H1 (cell line): ENCODE results near the gene SLC36A4. TPM values are rescaled to one million over a fixed set of nuclear protein-coding genes. Genes with fewer than 3 reads are reported as not detected.

Experiments
- CTCF ChIA-PET: fragments of 300-600 bp; sonication (Branson Sonifier 250); formaldehyde crosslinking; loops from one replicate; lab custom pipeline; 2021; ENCODE audit not compliant: partially characterized antibody; lab: Charles Lee
- POLR2A ChIA-PET: fragments of 300-600 bp; sonication (Branson Sonifier 250); formaldehyde crosslinking; loops from one replicate; lab custom pipeline; 2021; ENCODE audit warnings: inconsistent platforms; ENCODE audit not compliant: partially characterized antibody; lab: Charles Lee
- DNase-seq, 2 experiments: peaks; one replicate each; pipeline versions ENCODE4 v3.0.0 to v3.0.0-alpha.2; 2010 to 2022; ENCODE audit warnings: low spot score in 2 of 2, low read depth in 1 of 2, mixed read lengths in 1 of 2
- FAIRE-seq: peaks from 2 replicates; lab custom pipeline; 2011; peaks lifted over from hg19 to GRCh38; lab: Jason Lieb, UNC
- H2AFZ ChIP-seq: 2 replicates; pipeline ENCODE4 v1.8.1; 2012; ENCODE audit warnings: low read length, inconsistent platforms
- H2AK5ac ChIP-seq: 2 replicates; pipeline ENCODE4 v1.6.1; 2013; ENCODE audit warnings: low read depth, low read length
- H2BK120ac ChIP-seq: replicated peaks from 2 replicates; pipeline ENCODE3; 2013; ENCODE audit warnings: low read depth, low read length, inconsistent platforms
- H2BK12ac ChIP-seq: 2 replicates; pipeline ENCODE4 v1.6.1; 2013; ENCODE audit warnings: low read depth, low read length
- H2BK15ac ChIP-seq: 2 replicates; pipeline ENCODE4 v1.6.1; 2013; ENCODE audit warnings: low read length
- H2BK20ac ChIP-seq: 2 replicates; pipeline ENCODE4 v1.6.1; 2013; ENCODE audit warnings: low read length
- H2BK5ac ChIP-seq: 2 replicates; pipeline ENCODE4 v1.6.1; 2013; ENCODE audit warnings: low read depth, low read length
- H3K14ac ChIP-seq: 2 replicates; pipeline ENCODE4 v1.6.1; 2013; ENCODE audit warnings: inconsistent platforms; ENCODE audit not compliant: insufficient read length
- H3K18ac ChIP-seq: 2 replicates; pipeline ENCODE4 v1.6.1; 2013; ENCODE audit warnings: low read length; ENCODE audit errors: extremely low read depth
- H3K23ac ChIP-seq: 2 replicates; pipeline ENCODE4 v1.6.1; 2013; ENCODE audit warnings: inconsistent platforms; ENCODE audit not compliant: insufficient read length
- H3K23me2 ChIP-seq: 2 replicates; pipeline ENCODE4 v1.6.1; 2013; ENCODE audit warnings: low read depth, low read length
- H3K27ac ChIP-seq: 2 replicates; pipeline ENCODE4 v1.6.1; 2011; ENCODE audit warnings: low read depth, low read length, inconsistent platforms
- H3K27me3 ChIP-seq, 4 experiments: replicated peaks in 1 of 4; 1 replicate in 1 of 4; 2 replicates in 3 of 4; pipeline versions ENCODE4 v1.6.1 to v1.8.1; 2011 to 2013; ENCODE audit warnings: low read length in 3 of 4, mild to moderate bottlenecking in 3 of 4, inconsistent platforms in 2 of 4, mixed read lengths in 2 of 4, moderate library complexity in 1 of 4; ENCODE audit not compliant: control insufficient read depth in 3 of 4, insufficient read depth in 3 of 4; ENCODE audit errors: extremely low read depth in 1 of 4
- H3K36me3 ChIP-seq, 4 experiments: 2 replicates each; pipeline versions ENCODE4 v1.6.1 to v1.8.1; 2011 to 2013; ENCODE audit warnings: mild to moderate bottlenecking in 4 of 4, low read length in 3 of 4, moderate library complexity in 2 of 4, control low read depth in 1 of 4, inconsistent platforms in 1 of 4; ENCODE audit not compliant: insufficient read depth in 4 of 4, control insufficient read depth in 2 of 4
- H3K4ac ChIP-seq: replicated peaks from 2 replicates; pipeline ENCODE3; 2013; ENCODE audit warnings: low read length, low read depth, mixed read lengths, inconsistent platforms; ENCODE audit not compliant: insufficient read length
- H3K4me1 ChIP-seq, 4 experiments: replicated peaks in 1 of 4; 1 replicate in 1 of 4; 2 replicates in 3 of 4; pipeline versions ENCODE4 v1.6.1 to v1.8.1; 2011 to 2013; ENCODE audit warnings: low read length in 3 of 4, inconsistent platforms in 2 of 4, mixed read lengths in 1 of 4; ENCODE audit not compliant: insufficient read depth in 4 of 4, control insufficient read depth in 3 of 4
- H3K4me2 ChIP-seq, 2 experiments: 2 replicates each; pipeline versions ENCODE4 v1.6.1 to v1.8.1; 2011 to 2013; ENCODE audit warnings: low read depth in 2 of 2, low read length in 2 of 2, control low read depth in 1 of 2, inconsistent platforms in 1 of 2, mild to moderate bottlenecking in 1 of 2; ENCODE audit not compliant: insufficient read depth in 1 of 2
- H3K4me3 ChIP-seq, 4 experiments: fragments of 200-600, 300-600 bp in 1 of 4; sonication (generic), shearing (Covaris generic), sonication (Bioruptor Twin) in 1 of 4; 2 replicates each; pipeline versions ENCODE4 v1.5.1 to v1.8.1; 2011 to 2016; ENCODE audit warnings: low read length in 4 of 4, low read depth in 3 of 4, control low read depth in 2 of 4, inconsistent platforms in 2 of 4, mild to moderate bottlenecking in 2 of 4, mixed read lengths in 1 of 4, moderate library complexity in 1 of 4; ENCODE audit not compliant: insufficient read depth in 2 of 4; ENCODE audit errors: extremely low read depth in 1 of 4
- H3K56ac ChIP-seq: replicated peaks from 2 replicates; pipeline ENCODE3; 2013; ENCODE audit warnings: low read depth, mild to moderate bottlenecking, mixed read lengths, low read length, inconsistent platforms; ENCODE audit not compliant: insufficient read length
- H3K79me1 ChIP-seq: 2 replicates; pipeline ENCODE4 v1.6.1; 2013; ENCODE audit warnings: low read depth, low read length, control low read depth
- H3K79me2 ChIP-seq, 2 experiments: 2 replicates each; pipeline versions ENCODE4 v1.6.1 to v1.8.1; 2012 to 2013; ENCODE audit warnings: low read length in 2 of 2, mild to moderate bottlenecking in 2 of 2, inconsistent platforms in 1 of 2; ENCODE audit not compliant: insufficient read depth in 2 of 2, control insufficient read depth in 1 of 2
- H3K9ac ChIP-seq, 4 experiments: replicated peaks in 1 of 4; 1 replicate in 1 of 4; 2 replicates in 3 of 4; pipeline versions ENCODE4 v1.6.1 to v1.8.1; 2011 to 2013; ENCODE audit warnings: low read depth in 3 of 4, low read length in 3 of 4, control low read depth in 2 of 4, mild to moderate bottlenecking in 2 of 4, moderate library complexity in 2 of 4, inconsistent platforms in 1 of 4; ENCODE audit errors: extremely low read depth in 1 of 4
- H3K9me3 ChIP-seq, 2 experiments: 2 replicates each; pipeline versions ENCODE4 v1.6.1 to v1.8.1; 2012 to 2013; ENCODE audit warnings: mild to moderate bottlenecking in 2 of 2, moderate library complexity in 2 of 2, control low read depth in 1 of 2, inconsistent platforms in 1 of 2, low read depth in 1 of 2, low read length in 1 of 2, mixed read lengths in 1 of 2; ENCODE audit not compliant: insufficient read depth in 2 of 2
- H4K20me1 ChIP-seq, 2 experiments: replicated peaks in 1 of 2; 2 replicates each; pipeline versions ENCODE3 to v1.8.1; 2011 to 2013; ENCODE audit warnings: inconsistent platforms in 2 of 2, low read length in 2 of 2, mild to moderate bottlenecking in 1 of 2; ENCODE audit not compliant: insufficient read depth in 2 of 2, control insufficient read depth in 1 of 2
- H4K5ac ChIP-seq: 2 replicates; pipeline ENCODE4 v1.6.1; 2013; ENCODE audit warnings: low read length, low read depth, mixed read lengths, inconsistent platforms; ENCODE audit not compliant: insufficient read length
- H4K8ac ChIP-seq: 2 replicates; pipeline ENCODE4 v1.8.0; 2013; ENCODE audit warnings: mild to moderate bottlenecking, moderate library complexity, low read length, inconsistent platforms; ENCODE audit not compliant: insufficient read depth; ENCODE audit errors: extremely low read depth
- H4K91ac ChIP-seq: replicated peaks from 2 replicates; pipeline ENCODE3; 2013; ENCODE audit warnings: low read length, mixed read lengths, inconsistent platforms; ENCODE audit not compliant: insufficient read length
- KDM1A ChIP-seq: fragments of 200-600, 300-600 bp; sonication (generic); IDR thresholded peaks from 2 replicates; pipeline ENCODE4 v1.7.1; 2016; ENCODE audit warnings: mild to moderate bottlenecking, low read length, borderline replicate concordance
- POLR2AphosphoS5 ChIP-seq: IDR thresholded peaks from 2 replicates; pipeline ENCODE4 v1.6.1; 2011; ENCODE audit warnings: low read depth, low read length
- WGBS, 2 experiments: shearing (Covaris generic) in 1 of 2; methylation state at CpG; one replicate each; pipeline versions ENCODE4 v1.1.6 to v1.1.7; 2013 to 2015; ENCODE audit warnings: low lambda C conversion rate in 2 of 2, mixed read lengths in 2 of 2, inconsistent platforms in 1 of 2, low coverage in 1 of 2, missing lambda C conversion rate in 1 of 2; ENCODE audit not compliant: insufficient replicate concordance in 2 of 2, insufficient coverage in 1 of 2, insufficient read length in 1 of 2; ENCODE audit errors: extremely low coverage in 1 of 2, missing lambda C conversion rate in 1 of 2; 5-methylcytosine and 5-hydroxymethylcytosine counted together
- polyA plus RNA-seq, 7 experiments: library from polyadenylated mRNA; depleted of rRNA in 3 of 7; stranded (reverse) in 5 of 7; unstranded in 2 of 7; fragments of >200 nt in 5 of 7; fragments of 200-250 nt in 2 of 7; gene quantifications; 1 replicate in 5 of 7; 2 replicates in 1 of 7; 4 replicates in 1 of 7; pipeline versions ENCODE4 v1.2.1 to v1.2.3, GENCODE V29; 2011 to 2013; ENCODE audit warnings: missing spikeins in 2 of 7, mixed read lengths in 2 of 7
- total RNA-seq: library from RNA; stranded (reverse); fragmentation: NEBNext Ultra II Directional; extraction: Animal tissue kit (Norgen Biotek cat#: 25700); gene quantifications from 2 replicates; pipeline ENCODE4 v1.2.1, GENCODE V29; 2021
- TF ChIP-seq, protein P1 (sequence below): IDR thresholded peaks from 2 replicates; pipeline ENCODE4 v1.6.1; 2012; ENCODE audit warnings: low read length, inconsistent platforms

SLC36A4 gene
- total and polyA plus RNA-seq, 2 of the 8 experiments (the other 6 are each of a cell fraction or from before 2014, with no cell fraction given): 10.2 to 22.7 TPM

- Histone ChIP-seq H2AK5ac (no peak overlapping the region), H3K27ac (no peak overlapping the region), H3K23ac (no peak overlapping the region), H3K18ac (no peak overlapping the region), H3K56ac (no peak overlapping the region), H3K14ac (no peak overlapping the region), H3K9ac (no peak overlapping the region), H3K79me2 (no peaks in the 10 kb centered on the region), H3K27me3 (no peaks in the 10 kb centered on the region), H3K4ac (no peak overlapping the region), H4K91ac (no peak overlapping the region), H4K5ac (no peak overlapping the region), H3K9me3 (no peaks in the 10 kb centered on the region), H3K36me3 (no peaks in the 10 kb centered on the region), H3K4me1 (no peaks in the 10 kb centered on the region), H2AFZ (no peak overlapping the region), H2BK120ac (no peak overlapping the region), H2BK20ac (no peak overlapping the region), H4K8ac (no peak overlapping the region), H4K20me1 (no peaks in the 10 kb centered on the region), H2BK5ac (no peak overlapping the region), H3K4me2 (no peak overlapping the region), H2BK12ac (no peak overlapping the region), H2BK15ac (no peak overlapping the region), H3K23me2 (no peaks in the 10 kb centered on the region), H3K4me3 (no peak overlapping the region), H3K79me1 (no peaks in the 10 kb centered on the region)
- WGBS, 2 experiments: 81% methylated on average over 1 of the region's 1 CpG; no CpG with 5 or more reads in 1 of the 2 experiments
- FAIRE-seq: no peak
- ChIA-PET POLR2A (no interaction called here), CTCF (interaction anchor here (0.7 to 1.2 kb wide), 2 partner anchors 9 to 492 kb away, joined by 3 read pairs; no protein-coding TSS in a partner anchor)
- TF ChIP-seq KDM1A: no peak
- TF ChIP-seq POLR2AphosphoS5: no peak
- TF ChIP-seq, protein P1, sequence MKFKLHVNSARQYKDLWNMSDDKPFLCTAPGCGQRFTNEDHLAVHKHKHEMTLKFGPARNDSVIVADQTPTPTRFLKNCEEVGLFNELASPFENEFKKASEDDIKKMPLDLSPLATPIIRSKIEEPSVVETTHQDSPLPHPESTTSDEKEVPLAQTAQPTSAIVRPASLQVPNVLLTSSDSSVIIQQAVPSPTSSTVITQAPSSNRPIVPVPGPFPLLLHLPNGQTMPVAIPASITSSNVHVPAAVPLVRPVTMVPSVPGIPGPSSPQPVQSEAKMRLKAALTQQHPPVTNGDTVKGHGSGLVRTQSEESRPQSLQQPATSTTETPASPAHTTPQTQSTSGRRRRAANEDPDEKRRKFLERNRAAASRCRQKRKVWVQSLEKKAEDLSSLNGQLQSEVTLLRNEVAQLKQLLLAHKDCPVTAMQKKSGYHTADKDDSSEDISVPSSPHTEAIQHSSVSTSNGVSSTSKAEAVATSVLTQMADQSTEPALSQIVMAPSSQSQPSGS: no peak
- no peak for DNase-seq
Measured at GRCh38 chr11:93244018-93244417, 46.2 kb upstream of the SLC36A4 start.
